HPDE6-E6E7 (cell line): ENCODE data around the gene NR1H2.
A peak's percentile ranks its signal among the peaks of the same experiment; 100 is the strongest.
"Not testable (repeated sequence)": the region's sequence is repeated elsewhere in the genome, so short reads cannot be mapped to it uniquely, and the experiment has no call there.

ENCODE experiments used
- DNase-seq: peaks from one replicate; pipeline ENCODE4 v3.0.0; 2011; ENCODE audit warnings: missing footprints; ENCODE audit errors: extremely low spot score

Gene NR1H2

GRCh38 chr19:50376166-50377050 is at the start of gene NR1H2:
TSS of gene NR1H2 (plus strand) at chr19:50376457. CDS start at chr19:50377606, 1,149 bp downstream.
- DNase-seq, result peak; percentile 86

- no peak for DNase-seq
These were observed 49.2 kb upstream of the NR1H2 start for GRCh38 chr19:50327013-50327412.

- no peak for DNase-seq
These were observed 48.6 kb upstream of the NR1H2 start for GRCh38 chr19:50327461-50328223.

- DNase-seq, result no peak
These were observed 47.9 kb upstream of the NR1H2 start for GRCh38 chr19:50328224-50328872.

- no peak for DNase-seq
These were observed 47.4 kb upstream of the NR1H2 start for GRCh38 chr19:50328873-50329145.

- DNase-seq, result no peak
These were observed 46.9 kb upstream of the NR1H2 start, which contains the start of gene KCNC3 for GRCh38 chr19:50329146-50329925. TSS of gene KCNC3 (minus strand) at chr19:50329377. CDS start at chr19:50329082, 295 bp downstream.

GRCh38 chr19:50329926-50330294 is 46.3 kb upstream of the NR1H2 start:
- not testable (repeated sequence) for DNase-seq

- no peak for DNase-seq
These were observed 45.7 kb upstream of the NR1H2 start for GRCh38 chr19:50330365-50331078.

- DNase-seq, result no peak
These were observed 44.9 kb upstream of the NR1H2 start for GRCh38 chr19:50331221-50331993.

- DNase-seq, result no peak
These were observed 44.3 kb upstream of the NR1H2 start for GRCh38 chr19:50331994-50332243.

- DNase-seq, result no peak
These were observed 43.8 kb upstream of the NR1H2 start for GRCh38 chr19:50332244-50333038.

GRCh38 chr19:50333235-50333736 is 43.0 kb upstream of the NR1H2 start:
- peak; percentile 36 for DNase-seq

GRCh38 chr19:50333737-50334617 is 42.3 kb upstream of the NR1H2 start:
- peak; percentile 80 for DNase-seq

GRCh38 chr19:50334741-50335421 is 41.4 kb upstream of the NR1H2 start:
- DNase-seq, result no peak

- not testable (repeated sequence) for DNase-seq
These were observed 39.2 kb upstream of the NR1H2 start for GRCh38 chr19:50337031-50337430.

- DNase-seq, result no peak
These were observed 35.9 kb upstream of the NR1H2 start for GRCh38 chr19:50340331-50340730.

- no peak for DNase-seq
These were observed 35.1 kb upstream of the NR1H2 start for GRCh38 chr19:50341091-50341564.
